ENCODE data around the gene TMEM272.

The TMEM272 gene

GRCh38 chr13:51797664-51798488 lies 47.1 kb downstream of the TMEM272 start:
- Histone ChIP-seq H3K9me3 (ENCODE audit: control insufficient read depth, low read length) (no peaks in the 10 kb centered on the region), H3K4me1 (ENCODE audit: control insufficient read depth, insufficient read depth, low read length) (peaks cover 18% of the 10 kb centered on the region), H3K27me3 (ENCODE audit: control insufficient read depth, insufficient read depth, low read length, poor library complexity, severe bottlenecking) (no peaks in the 10 kb centered on the region), H3K36me3 (ENCODE audit: control insufficient read depth, insufficient read depth, low read length) (no peaks in the 10 kb centered on the region), H3K27ac (ENCODE audit: insufficient read depth, low read depth, low read length, poor library complexity, severe bottlenecking) (no peak overlapping the region), H3K4me3 (ENCODE audit: insufficient read depth, low read depth, low read length) (no peak overlapping the region)
- WGBS, 2 experiments = 78 to 81% methylated on average over 12 of the region's 12 CpGs

- no peak overlapping the region for H3K4me3 ChIP-seq (ENCODE audit: insufficient read depth, low read depth, low read length)
- H3K9me3 ChIP-seq (ENCODE audit: control insufficient read depth, low read length) = no peaks in the 10 kb centered on the region
- H3K27me3 ChIP-seq (ENCODE audit: control insufficient read depth, insufficient read depth, low read length, poor library complexity, severe bottlenecking) = no peaks in the 10 kb centered on the region
- WGBS, 2 experiments = 92 to 93% methylated on average over 7 of the region's 7 CpGs
- H3K36me3 ChIP-seq (ENCODE audit: control insufficient read depth, insufficient read depth, low read length) = no peaks in the 10 kb centered on the region
- no peak overlapping the region for H3K27ac ChIP-seq (ENCODE audit: insufficient read depth, low read depth, low read length, poor library complexity, severe bottlenecking)
- H3K4me1 ChIP-seq (ENCODE audit: control insufficient read depth, insufficient read depth, low read length) = peaks cover 4% of the 10 kb centered on the region
Measured at GRCh38 chr13:51796546-51796945, 48.4 kb downstream of the TMEM272 start.

GRCh38 chr13:51795419-51795818 lies 49.6 kb downstream of the TMEM272 start:
- Histone ChIP-seq H3K9me3 (ENCODE audit: control insufficient read depth, low read length) (no peaks in the 10 kb centered on the region), H3K4me3 (ENCODE audit: insufficient read depth, low read depth, low read length) (no peak overlapping the region), H3K27ac (ENCODE audit: insufficient read depth, low read depth, low read length, poor library complexity, severe bottlenecking) (no peak overlapping the region), H3K36me3 (ENCODE audit: control insufficient read depth, insufficient read depth, low read length) (no peaks in the 10 kb centered on the region), H3K4me1 (ENCODE audit: control insufficient read depth, insufficient read depth, low read length) (no peaks in the 10 kb centered on the region), H3K27me3 (ENCODE audit: control insufficient read depth, insufficient read depth, low read length, poor library complexity, severe bottlenecking) (no peaks in the 10 kb centered on the region)
- 90 to 93% methylated on average over 2 of the region's 2 CpGs for WGBS, 2 experiments

DNA sequence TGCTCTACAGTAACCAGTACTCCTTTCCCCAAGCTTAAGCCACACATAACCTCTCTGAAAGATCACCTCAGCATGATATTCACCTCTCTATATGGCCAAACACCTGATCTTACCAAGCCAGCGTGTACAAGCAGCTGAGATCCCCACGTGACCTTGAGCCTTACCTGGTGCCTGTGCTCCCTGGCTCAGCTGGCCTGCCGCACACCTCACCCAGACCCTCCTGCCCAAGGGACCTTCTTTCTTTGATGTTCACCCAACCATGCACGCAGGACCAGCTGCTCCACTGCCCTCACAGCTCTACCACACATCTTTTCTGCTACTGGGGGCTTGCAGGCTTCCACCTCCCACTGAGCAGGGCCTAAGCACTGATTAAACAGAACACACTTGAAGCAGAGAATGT lies 50.0 kb downstream of the TMEM272 start:
- Histone ChIP-seq H3K27me3 (ENCODE audit: control insufficient read depth, insufficient read depth, low read length, poor library complexity, severe bottlenecking) (no peaks in the 10 kb centered on the region), H3K27ac (ENCODE audit: insufficient read depth, low read depth, low read length, poor library complexity, severe bottlenecking) (no peak overlapping the region), H3K9me3 (ENCODE audit: control insufficient read depth, low read length) (no peaks in the 10 kb centered on the region), H3K36me3 (ENCODE audit: control insufficient read depth, insufficient read depth, low read length) (no peaks in the 10 kb centered on the region), H3K4me3 (ENCODE audit: insufficient read depth, low read depth, low read length) (no peak overlapping the region), H3K4me1 (ENCODE audit: control insufficient read depth, insufficient read depth, low read length) (no peaks in the 10 kb centered on the region)
- WGBS, 2 experiments = 72 to 73% methylated on average over 4 of the region's 4 CpGs

GRCh38 chr13:51793570-51794271 lies 51.3 kb downstream of the TMEM272 start:
- no peak overlapping the region for H3K27ac ChIP-seq (ENCODE audit: insufficient read depth, low read depth, low read length, poor library complexity, severe bottlenecking)
- no peaks in the 10 kb centered on the region for H3K27me3 ChIP-seq (ENCODE audit: control insufficient read depth, insufficient read depth, low read length, poor library complexity, severe bottlenecking)
- H3K4me3 ChIP-seq (ENCODE audit: insufficient read depth, low read depth, low read length) = no peak overlapping the region
- no peaks in the 10 kb centered on the region for H3K9me3 ChIP-seq (ENCODE audit: control insufficient read depth, low read length)
- H3K4me1 ChIP-seq (ENCODE audit: control insufficient read depth, insufficient read depth, low read length) = no peaks in the 10 kb centered on the region
- no peaks in the 10 kb centered on the region for H3K36me3 ChIP-seq (ENCODE audit: control insufficient read depth, insufficient read depth, low read length)
- WGBS, 2 experiments = 93% methylated on average over 6 of the region's 6 CpGs

DNA sequence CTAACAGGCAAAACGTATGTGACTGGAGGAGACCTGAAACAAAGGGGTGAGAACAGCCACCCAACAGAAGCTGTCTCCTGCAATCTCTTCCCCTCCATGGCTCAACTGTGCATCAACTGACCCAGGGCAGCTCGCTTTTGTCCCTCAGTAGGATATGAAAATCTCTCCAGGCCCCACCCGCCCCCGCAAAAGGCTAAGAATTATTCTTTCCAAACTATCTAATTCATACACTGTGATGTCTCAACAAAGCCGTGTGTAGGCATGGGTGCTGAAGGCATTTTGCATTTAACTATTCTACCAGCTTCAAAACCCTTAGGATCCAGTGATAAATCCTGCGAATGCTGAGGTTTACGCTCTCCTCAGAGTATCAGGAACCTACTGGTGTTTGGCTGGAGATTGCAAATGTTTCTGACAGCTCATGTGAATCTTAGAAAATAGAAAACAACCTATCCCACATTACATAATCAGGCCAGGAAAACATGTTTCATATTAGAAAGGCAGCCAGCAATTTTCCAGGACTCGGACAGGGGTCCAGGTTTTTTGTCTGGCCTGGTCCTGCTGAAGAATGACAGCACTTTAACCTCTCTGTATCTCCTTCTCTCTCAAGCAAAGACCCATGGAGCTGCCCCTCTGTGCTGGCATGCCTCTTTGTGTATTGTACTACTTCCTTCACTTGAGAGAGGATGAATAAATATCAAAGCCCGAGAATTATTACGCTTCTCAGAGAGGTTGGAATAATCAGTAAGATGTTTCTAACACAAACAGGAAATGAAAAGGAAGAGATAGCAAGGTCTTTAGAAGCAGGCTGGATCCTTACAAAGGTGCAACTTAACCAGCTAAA lies 58.3 kb downstream of the TMEM272 start:
- H3K4me1 ChIP-seq (ENCODE audit: control insufficient read depth, insufficient read depth, low read length) = no peaks in the 10 kb centered on the region
- no peaks in the 10 kb centered on the region for H3K27me3 ChIP-seq (ENCODE audit: control insufficient read depth, insufficient read depth, low read length, poor library complexity, severe bottlenecking)
- WGBS, 2 experiments = 84 to 87% methylated on average over 10 of the region's 10 CpGs
- H3K4me3 ChIP-seq (ENCODE audit: insufficient read depth, low read depth, low read length) = no peak overlapping the region
- no peaks in the 10 kb centered on the region for H3K36me3 ChIP-seq (ENCODE audit: control insufficient read depth, insufficient read depth, low read length)
- H3K27ac ChIP-seq (ENCODE audit: insufficient read depth, low read depth, low read length, poor library complexity, severe bottlenecking) = peak overlapping the region; percentile 38
- no peaks in the 10 kb centered on the region for H3K9me3 ChIP-seq (ENCODE audit: control insufficient read depth, low read length)

- Histone ChIP-seq H3K27ac (ENCODE audit: insufficient read depth, low read depth, low read length, poor library complexity, severe bottlenecking) (no peak overlapping the region), H3K4me1 (ENCODE audit: control insufficient read depth, insufficient read depth, low read length) (no peaks in the 10 kb centered on the region), H3K4me3 (ENCODE audit: insufficient read depth, low read depth, low read length) (no peak overlapping the region), H3K27me3 (ENCODE audit: control insufficient read depth, insufficient read depth, low read length, poor library complexity, severe bottlenecking) (no peaks in the 10 kb centered on the region), H3K9me3 (ENCODE audit: control insufficient read depth, low read length) (no peaks in the 10 kb centered on the region), H3K36me3 (ENCODE audit: control insufficient read depth, insufficient read depth, low read length) (no peaks in the 10 kb centered on the region)
- WGBS, 2 experiments = 71 to 75% methylated on average over 12 of the region's 12 CpGs
Measured at GRCh38 chr13:51785712-51786424, 59.1 kb downstream of the TMEM272 start.

GRCh38 chr13:51784097-51784496 lies 60.9 kb downstream of the TMEM272 start:
- 96 to 97% methylated on average over 1 of the region's 1 CpG for WGBS, 2 experiments
- Histone ChIP-seq H3K36me3 (ENCODE audit: control insufficient read depth, insufficient read depth, low read length) (no peaks in the 10 kb centered on the region), H3K4me3 (ENCODE audit: insufficient read depth, low read depth, low read length) (no peak overlapping the region), H3K27ac (ENCODE audit: insufficient read depth, low read depth, low read length, poor library complexity, severe bottlenecking) (no peak overlapping the region), H3K27me3 (ENCODE audit: control insufficient read depth, insufficient read depth, low read length, poor library complexity, severe bottlenecking) (no peaks in the 10 kb centered on the region), H3K4me1 (ENCODE audit: control insufficient read depth, insufficient read depth, low read length) (no peaks in the 10 kb centered on the region), H3K9me3 (ENCODE audit: control insufficient read depth, low read length) (no peaks in the 10 kb centered on the region)

- no peaks in the 10 kb centered on the region for H3K27me3 ChIP-seq (ENCODE audit: control insufficient read depth, insufficient read depth, low read length, poor library complexity, severe bottlenecking)
- no peak overlapping the region for H3K4me3 ChIP-seq (ENCODE audit: insufficient read depth, low read depth, low read length)
- H3K9me3 ChIP-seq (ENCODE audit: control insufficient read depth, low read length) = no peaks in the 10 kb centered on the region
- H3K36me3 ChIP-seq (ENCODE audit: control insufficient read depth, insufficient read depth, low read length) = no peaks in the 10 kb centered on the region
- H3K27ac ChIP-seq (ENCODE audit: insufficient read depth, low read depth, low read length, poor library complexity, severe bottlenecking) = no peak overlapping the region
- no peaks in the 10 kb centered on the region for H3K4me1 ChIP-seq (ENCODE audit: control insufficient read depth, insufficient read depth, low read length)
- 89 to 92% methylated on average over 9 of the region's 9 CpGs for WGBS, 2 experiments
Measured at GRCh38 chr13:51783428-51784094, 61.4 kb downstream of the TMEM272 start.
